IMR-90 (cell line): ENCODE measurements around the gene USH2A. TPM values are rescaled to one million over a fixed set of nuclear protein-coding genes. Genes with fewer than 3 reads are reported as not detected.

Source experiments
- ATAC-seq: fragments of 200-7000 bp; cut with Tn5 transposase; 2 replicates; pipeline ENCODE4 v1.9.1; 2020; ENCODE audit warnings: low read depth, mild to moderate bottlenecking, moderate library complexity
- BruUV-seq: library from RNA; stranded (reverse); fragments of 400-500 nt; replicated peaks from 2 replicates; lab custom pipeline; 2021; lab: Mats Ljungman, UMichigan
- CTCF ChIA-PET: fragments of 300-600 bp; formaldehyde crosslinking; extraction: SDS; loops from one replicate; lab custom pipeline; 2021; ENCODE audit warnings: antibody characterized with exemption; lab: Yijun Ruan, JAX
- POLR2A ChIA-PET: fragments of 300-600 bp; sonication (Branson Sonifier 250); formaldehyde crosslinking; loops from one replicate; lab custom pipeline; 2022; ENCODE audit warnings: antibody characterized with exemption; ENCODE audit not compliant: unreplicated experiment; lab: Charles Lee
- DNase-seq: peaks from one replicate; pipeline ENCODE4 v3.0.0; 2013
- H2AFZ ChIP-seq: replicated peaks from 2 replicates; pipeline ENCODE3; 2013; ENCODE audit warnings: low read length, mild to moderate bottlenecking; ENCODE audit not compliant: poor library complexity
- H2AK5ac ChIP-seq: 2 replicates; pipeline ENCODE4 v1.6.1; 2013; ENCODE audit warnings: low read depth, low read length, inconsistent platforms
- H2AK9ac ChIP-seq: replicated peaks from 2 replicates; pipeline ENCODE3; 2013; ENCODE audit warnings: mild to moderate bottlenecking, low read depth, low read length, moderate library complexity; ENCODE audit not compliant: poor library complexity
- H2BK120ac ChIP-seq: 2 replicates; pipeline ENCODE4 v1.6.1; 2013; ENCODE audit warnings: low read depth, low read length, inconsistent platforms
- H2BK15ac ChIP-seq: 3 replicates; pipeline ENCODE4 v1.6.1; 2013; ENCODE audit warnings: low read depth, low read length, inconsistent platforms
- H2BK20ac ChIP-seq: 2 replicates; pipeline ENCODE4 v1.6.1; 2013; ENCODE audit warnings: low read depth, mild to moderate bottlenecking, inconsistent platforms, low read length, moderate library complexity
- H2BK5ac ChIP-seq: 2 replicates; pipeline ENCODE4 v1.6.1; 2013; ENCODE audit warnings: mild to moderate bottlenecking, low read depth, low read length, inconsistent platforms; ENCODE audit not compliant: poor library complexity, severe bottlenecking
- H3K14ac ChIP-seq: replicated peaks from 2 replicates; pipeline ENCODE4 v1.6.1; 2013; ENCODE audit warnings: low read depth, low read length, inconsistent platforms
- H3K18ac ChIP-seq: 2 replicates; pipeline ENCODE4 v1.6.1; 2013; ENCODE audit warnings: low read depth, low read length, control low read depth
- H3K23ac ChIP-seq: 2 replicates; pipeline ENCODE4 v1.6.1; 2013; ENCODE audit warnings: low read depth, low read length, inconsistent platforms
- H3K27ac ChIP-seq: 2 replicates; pipeline ENCODE4 v1.5.1; 2013; ENCODE audit warnings: mild to moderate bottlenecking, control low read depth, low read length; ENCODE audit not compliant: insufficient read depth
- H3K27me3 ChIP-seq: 2 replicates; pipeline ENCODE4 v1.6.1; 2013; ENCODE audit warnings: low read length; ENCODE audit not compliant: control insufficient read depth, insufficient read depth
- H3K36me3 ChIP-seq: 2 replicates; pipeline ENCODE4 v1.6.1; 2013; ENCODE audit warnings: low read length, mixed read lengths; ENCODE audit not compliant: control insufficient read depth, insufficient read depth
- H3K4ac ChIP-seq: 2 replicates; pipeline ENCODE4 v1.6.1; 2013; ENCODE audit warnings: low read depth, low read length, inconsistent platforms
- H3K4me1 ChIP-seq: 2 replicates; pipeline ENCODE4 v1.6.1; 2013; ENCODE audit warnings: low read length, mixed read lengths; ENCODE audit not compliant: control insufficient read depth, insufficient read depth
- H3K4me2 ChIP-seq: 2 replicates; pipeline ENCODE4 v1.6.1; 2013; ENCODE audit warnings: low read depth, mild to moderate bottlenecking, control low read depth, low read length, moderate library complexity
- H3K4me3 ChIP-seq: 2 replicates; pipeline ENCODE4 v1.5.1; 2013; ENCODE audit warnings: low read depth, mild to moderate bottlenecking, control low read depth, low read length, moderate library complexity; ENCODE audit not compliant: insufficient read depth
- H3K56ac ChIP-seq: 2 replicates; pipeline ENCODE4 v1.6.1; 2013; ENCODE audit warnings: low read length, inconsistent platforms; ENCODE audit not compliant: insufficient read depth; ENCODE audit errors: extremely low read depth
- H3K79me1 ChIP-seq, 2 experiments: 2 replicates each; pipeline ENCODE4 v1.6.1; 2013; ENCODE audit warnings: low read length in 2 of 2, inconsistent platforms in 1 of 2, low read depth in 1 of 2
- H3K9ac ChIP-seq: 2 replicates; pipeline ENCODE4 v1.6.1; 2013; ENCODE audit warnings: low read depth, low read length, control low read depth
- H3K9me1 ChIP-seq: 2 replicates; pipeline ENCODE4 v1.6.1; 2013; ENCODE audit warnings: low read length, inconsistent platforms; ENCODE audit not compliant: insufficient read depth
- H3K9me3 ChIP-seq: 2 replicates; pipeline ENCODE4 v1.6.1; 2013; ENCODE audit warnings: low read length; ENCODE audit not compliant: control insufficient read depth, insufficient read depth
- H4K20me1 ChIP-seq: 2 replicates; pipeline ENCODE4 v1.6.1; 2013; ENCODE audit warnings: low read length, inconsistent platforms; ENCODE audit not compliant: insufficient read depth
- H4K5ac ChIP-seq: 2 replicates; pipeline ENCODE4 v1.6.1; 2013; ENCODE audit warnings: mild to moderate bottlenecking, low read depth, low read length, control low read depth
- H4K8ac ChIP-seq, 2 experiments: 2 replicates each; pipeline ENCODE4 v1.6.1; 2013; ENCODE audit warnings: low read depth in 2 of 2, low read length in 2 of 2, control low read depth in 1 of 2, inconsistent platforms in 1 of 2
- H4K91ac ChIP-seq: 2 replicates; pipeline ENCODE4 v1.6.1; 2013; ENCODE audit warnings: low read depth, low read length, inconsistent platforms; ENCODE audit not compliant: insufficient read depth
- FOS ChIP-seq: fragments of 150-350 bp; IDR thresholded peaks from 2 replicates; pipeline ENCODE4 v1.6.1; 2016; ENCODE audit warnings: low read depth, low read length
- RFX5 ChIP-seq: IDR thresholded peaks from 2 replicates; pipeline ENCODE4 v1.8.0; 2012; ENCODE audit warnings: low read depth, mild to moderate bottlenecking, low read length, moderate library complexity
- dilution Hi-C: fragments of 300-500 bp; cut with HindIII; formaldehyde crosslinking; loops from one replicate; pipeline ENCODE4 v1.14.3; 2018; ENCODE audit warnings: low sequenced_read_pairs; ENCODE audit not compliant: unreplicated experiment
- in situ Hi-C: fragments of 300-500 bp; cut with MboI; formaldehyde crosslinking; loops from 3 replicates; pipeline ENCODE4 v1.14.3; 2019; ENCODE audit warnings: low sequenced_read_pairs, inconsistent platforms, mixed read lengths
- intact Hi-C: fragments of 100-400 bp; cut with micrococcal nuclease; formaldehyde crosslinking; loops from 2 replicates; pipeline ENCODE4 v1.10.0; 2022
- polyA plus RNA-seq, 3 experiments: library from polyadenylated mRNA; depleted of rRNA; stranded (reverse); fragments of >200 nt; gene quantifications; 2 replicates each; pipeline ENCODE4 v1.2.3, GENCODE V29; 2012; ENCODE audit warnings: low replicate concordance in 1 of 3
- total RNA-seq: library from RNA; depleted of rRNA; stranded (reverse); fragments of >200 nt; gene quantifications from 2 replicates; pipeline ENCODE4 v1.2.3, GENCODE V29; 2012
- TF ChIP-seq, protein P1 (sequence below): fragments of 150-350 bp; IDR thresholded peaks from 2 replicates; pipeline ENCODE4 v1.6.1; 2016; ENCODE audit warnings: low read depth, mild to moderate bottlenecking, low read length, moderate library complexity, borderline replicate concordance

Gene USH2A
- total and polyA plus RNA-seq, 2 of the 4 experiments (the other 2 are of a cell fraction), result under 0.01 to 0.02 TPM

DNA sequence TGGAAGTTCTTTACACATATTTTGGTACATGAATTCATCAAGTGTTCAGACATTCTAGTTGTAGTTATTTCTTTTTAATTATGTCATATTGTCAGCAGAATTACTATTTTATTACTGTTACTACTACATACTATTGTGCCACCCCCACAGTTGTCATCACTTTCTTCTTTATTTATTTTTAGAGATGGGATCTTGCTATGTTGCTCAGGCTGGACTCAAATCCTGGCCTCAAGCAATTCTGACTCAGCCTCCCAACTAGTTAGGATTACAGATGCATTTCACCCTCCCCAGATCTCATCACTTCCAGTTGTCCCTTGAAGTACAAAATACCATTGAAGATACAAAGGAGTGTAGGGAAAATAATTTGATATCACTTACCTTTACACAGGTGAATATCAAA is 598.2 kb downstream of the USH2A start:
- Histone ChIP-seq H3K4ac (no peak overlapping the region; the same call in 1 of the 2 replicates), H2AK9ac (no peak overlapping the region), H3K9me3 (no peaks in the 10 kb centered on the region), H2AK5ac (no peak overlapping the region), H3K79me1 (no peaks in the 10 kb centered on the region), H3K36me3 (no peaks in the 10 kb centered on the region), H3K27ac (no peak overlapping the region), H3K27me3 (no peaks in the 10 kb centered on the region), H3K14ac (no peak overlapping the region), H2AFZ (no peak overlapping the region), H2BK20ac (no peak overlapping the region), H3K56ac (no peak overlapping the region), H3K9me1 (no peaks in the 10 kb centered on the region), H4K20me1 (no peaks in the 10 kb centered on the region), H4K8ac (0 out of 4 replicates have a peak overlapping the region, but pooled peaks of 1 of the 2 experiments have one; percentile 9), H3K4me3 (no peak overlapping the region), H2BK15ac (no peak overlapping the region), H3K9ac (no peak overlapping the region), H3K23ac (no peak overlapping the region), H4K5ac (no peak overlapping the region), H2BK5ac (no peak overlapping the region), H2BK120ac (no peak overlapping the region), H4K91ac (no peak overlapping the region; the same call in 1 of the 2 replicates), H3K4me1 (no peaks in the 10 kb centered on the region), H3K4me2 (no peak overlapping the region), H3K18ac (no peak overlapping the region)
- no peak for DNase-seq
- BruUV-seq, result no TSS peak
- ChIA-PET CTCF (no interaction called here), POLR2A (no interaction called here)
- intact Hi-C loops (loop anchor here (2.0 to 5.0 kb wide), 3 partner anchors 167 to 918 kb away; no protein-coding TSS in a partner anchor), in situ Hi-C loops (loop anchor here (25.0 kb wide), 1 partner anchor 912 kb away; no protein-coding TSS in a partner anchor), dilution Hi-C loops (no loop called here)
- no peak for ATAC-seq
- TF ChIP-seq, protein P1, sequence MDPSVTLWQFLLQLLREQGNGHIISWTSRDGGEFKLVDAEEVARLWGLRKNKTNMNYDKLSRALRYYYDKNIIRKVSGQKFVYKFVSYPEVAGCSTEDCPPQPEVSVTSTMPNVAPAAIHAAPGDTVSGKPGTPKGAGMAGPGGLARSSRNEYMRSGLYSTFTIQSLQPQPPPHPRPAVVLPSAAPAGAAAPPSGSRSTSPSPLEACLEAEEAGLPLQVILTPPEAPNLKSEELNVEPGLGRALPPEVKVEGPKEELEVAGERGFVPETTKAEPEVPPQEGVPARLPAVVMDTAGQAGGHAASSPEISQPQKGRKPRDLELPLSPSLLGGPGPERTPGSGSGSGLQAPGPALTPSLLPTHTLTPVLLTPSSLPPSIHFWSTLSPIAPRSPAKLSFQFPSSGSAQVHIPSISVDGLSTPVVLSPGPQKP, result no peak
- no peak for TF ChIP-seq FOS
- no peak for TF ChIP-seq RFX5
